Measurements from ENCODE around the gene DISC1. TPM values are rescaled to one million over a fixed set of nuclear protein-coding genes. Genes with fewer than 3 reads are reported as not detected.

Gene DISC1
- total and polyA plus RNA-seq, 2 of the 13 experiments (the other 11 are each of a cell fraction or from before 2014, with no cell fraction given) = 4.2 to 4.6 TPM

- H3K9me3 ChIP-seq (ENCODE audit: low read length) = peaks cover 4% of the 10 kb centered on the region; the same call in 1 of the 2 replicates
- POLR2A ChIA-PET = no interaction called here
- H3K36me3 ChIP-seq (replicated peaks in 1 of 2; ENCODE audit: control insufficient read depth in 1 of 2, insufficient read depth in 2 of 2, low read length in 2 of 2) = no peaks in the 10 kb centered on the region
- CTCF ChIA-PET (ENCODE audit: low intra/inter-chr PET ratio, low total read pairs) = no interaction called here
- DNase-seq (ENCODE audit: low spot score) (no peak), ATAC-seq (no peak), FAIRE-seq (no peak)
- H3K4me3 ChIP-seq (replicated peaks in 1 of 3; ENCODE audit: insufficient read depth in 1 of 3, low read depth in 2 of 3, low read length in 3 of 3) = no peak overlapping the region
- no TSS peak for BruUV-seq (replicated peaks)
- no peak overlapping the region for H3K27ac ChIP-seq (ENCODE audit: extremely low read length, insufficient read depth, low read length)
- intact Hi-C loops (cut with micrococcal nuclease; ENCODE audit: unreplicated experiment) (no loop called here), in situ Hi-C loops (cut with HindIII; ENCODE audit: extremely low pct_ligation_motif_present, low pct_unique_long_range_greater_than_20kb) (no loop called here)
- H3K4me2 ChIP-seq (ENCODE audit: low read depth, low read length) = no peak overlapping the region
- H4K20me1 ChIP-seq (ENCODE audit: insufficient read depth, low read length) = no peaks in the 10 kb centered on the region
- H3K4me1 ChIP-seq (ENCODE audit: insufficient read depth, low read length) = no peaks in the 10 kb centered on the region
- no peaks in the 10 kb centered on the region for H3K27me3 ChIP-seq (ENCODE audit: control insufficient read depth in 1 of 2, insufficient read depth in 2 of 2, low read length in 2 of 2)
- WGBS (ENCODE audit: low lambda C conversion rate) = 79% methylated on average over 5 of the region's 5 CpGs
- H2AFZ ChIP-seq (ENCODE audit: low read length) = no peak overlapping the region
- H3K79me2 ChIP-seq (ENCODE audit: insufficient read depth, low read length) = no peaks in the 10 kb centered on the region
- no peak overlapping the region for H3K9ac ChIP-seq (ENCODE audit: insufficient read depth, low read depth, low read length)
- no peak for TF ChIP-seq CHD4 (IDR thresholded peaks at IDR 0.05; ENCODE audit: borderline replicate concordance, low read length)
- TF ChIP-seq ZNF136 (CRISPR knock-in tag; IDR thresholded peaks at IDR 0.05; ENCODE audit: low read depth) = no peak
- TF ChIP-seq RBM22 (optimal IDR thresholded peaks at IDR 0.05; ENCODE audit: low read length) = no peak
- TF ChIP-seq ELF4 (CRISPR knock-in tag; IDR thresholded peaks at IDR 0.05; ENCODE audit: borderline replicate concordance) = no peak
- TF ChIP-seq SOX6 (IDR thresholded peaks at IDR 0.05) = no peak
- TF ChIP-seq SOX6 (CRISPR knock-in tag; IDR thresholded peaks at IDR 0.05) = no peak
- TF ChIP-seq NCOA5 (CRISPR knock-in tag; IDR thresholded peaks at IDR 0.05) = no peak
- TF ChIP-seq ZNF18 (CRISPR knock-in tag; IDR thresholded peaks at IDR 0.05; ENCODE audit: insufficient replicate concordance) = no peak
- TF ChIP-seq NPAS2 (CRISPR knock-in tag; IDR thresholded peaks at IDR 0.05; ENCODE audit: borderline replicate concordance) = no peak
- TF ChIP-seq, protein P1, sequence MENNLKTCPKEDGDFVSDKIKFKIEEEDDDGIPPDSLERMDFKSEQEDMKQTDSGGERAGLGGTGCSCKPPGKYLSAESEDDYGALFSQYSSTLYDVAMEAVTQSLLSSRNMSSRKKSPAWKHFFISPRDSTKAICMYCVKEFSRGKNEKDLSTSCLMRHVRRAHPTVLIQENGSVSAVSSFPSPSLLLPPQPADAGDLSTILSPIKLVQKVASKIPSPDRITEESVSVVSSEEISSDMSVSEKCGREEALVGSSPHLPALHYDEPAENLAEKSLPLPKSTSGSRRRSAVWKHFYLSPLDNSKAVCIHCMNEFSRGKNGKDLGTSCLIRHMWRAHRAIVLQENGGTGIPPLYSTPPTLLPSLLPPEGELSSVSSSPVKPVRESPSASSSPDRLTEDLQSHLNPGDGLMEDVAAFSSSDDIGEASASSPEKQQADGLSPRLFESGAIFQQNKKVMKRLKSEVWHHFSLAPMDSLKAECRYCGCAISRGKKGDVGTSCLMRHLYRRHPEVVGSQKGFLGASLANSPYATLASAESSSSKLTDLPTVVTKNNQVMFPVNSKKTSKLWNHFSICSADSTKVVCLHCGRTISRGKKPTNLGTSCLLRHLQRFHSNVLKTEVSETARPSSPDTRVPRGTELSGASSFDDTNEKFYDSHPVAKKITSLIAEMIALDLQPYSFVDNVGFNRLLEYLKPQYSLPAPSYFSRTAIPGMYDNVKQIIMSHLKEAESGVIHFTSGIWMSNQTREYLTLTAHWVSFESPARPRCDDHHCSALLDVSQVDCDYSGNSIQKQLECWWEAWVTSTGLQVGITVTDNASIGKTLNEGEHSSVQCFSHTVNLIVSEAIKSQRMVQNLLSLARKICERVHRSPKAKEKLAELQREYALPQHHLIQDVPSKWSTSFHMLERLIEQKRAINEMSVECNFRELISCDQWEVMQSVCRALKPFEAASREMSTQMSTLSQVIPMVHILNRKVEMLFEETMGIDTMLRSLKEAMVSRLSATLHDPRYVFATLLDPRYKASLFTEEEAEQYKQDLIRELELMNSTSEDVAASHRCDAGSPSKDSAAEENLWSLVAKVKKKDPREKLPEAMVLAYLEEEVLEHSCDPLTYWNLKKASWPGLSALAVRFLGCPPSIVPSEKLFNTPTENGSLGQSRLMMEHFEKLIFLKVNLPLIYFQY (CRISPR knock-in tag; IDR thresholded peaks at IDR 0.05; ENCODE audit: borderline replicate concordance) = no peak
- no peak for TF ChIP-seq SOX5 (CRISPR knock-in tag; IDR thresholded peaks at IDR 0.05; ENCODE audit: borderline replicate concordance)
- TF ChIP-seq, protein P2, sequence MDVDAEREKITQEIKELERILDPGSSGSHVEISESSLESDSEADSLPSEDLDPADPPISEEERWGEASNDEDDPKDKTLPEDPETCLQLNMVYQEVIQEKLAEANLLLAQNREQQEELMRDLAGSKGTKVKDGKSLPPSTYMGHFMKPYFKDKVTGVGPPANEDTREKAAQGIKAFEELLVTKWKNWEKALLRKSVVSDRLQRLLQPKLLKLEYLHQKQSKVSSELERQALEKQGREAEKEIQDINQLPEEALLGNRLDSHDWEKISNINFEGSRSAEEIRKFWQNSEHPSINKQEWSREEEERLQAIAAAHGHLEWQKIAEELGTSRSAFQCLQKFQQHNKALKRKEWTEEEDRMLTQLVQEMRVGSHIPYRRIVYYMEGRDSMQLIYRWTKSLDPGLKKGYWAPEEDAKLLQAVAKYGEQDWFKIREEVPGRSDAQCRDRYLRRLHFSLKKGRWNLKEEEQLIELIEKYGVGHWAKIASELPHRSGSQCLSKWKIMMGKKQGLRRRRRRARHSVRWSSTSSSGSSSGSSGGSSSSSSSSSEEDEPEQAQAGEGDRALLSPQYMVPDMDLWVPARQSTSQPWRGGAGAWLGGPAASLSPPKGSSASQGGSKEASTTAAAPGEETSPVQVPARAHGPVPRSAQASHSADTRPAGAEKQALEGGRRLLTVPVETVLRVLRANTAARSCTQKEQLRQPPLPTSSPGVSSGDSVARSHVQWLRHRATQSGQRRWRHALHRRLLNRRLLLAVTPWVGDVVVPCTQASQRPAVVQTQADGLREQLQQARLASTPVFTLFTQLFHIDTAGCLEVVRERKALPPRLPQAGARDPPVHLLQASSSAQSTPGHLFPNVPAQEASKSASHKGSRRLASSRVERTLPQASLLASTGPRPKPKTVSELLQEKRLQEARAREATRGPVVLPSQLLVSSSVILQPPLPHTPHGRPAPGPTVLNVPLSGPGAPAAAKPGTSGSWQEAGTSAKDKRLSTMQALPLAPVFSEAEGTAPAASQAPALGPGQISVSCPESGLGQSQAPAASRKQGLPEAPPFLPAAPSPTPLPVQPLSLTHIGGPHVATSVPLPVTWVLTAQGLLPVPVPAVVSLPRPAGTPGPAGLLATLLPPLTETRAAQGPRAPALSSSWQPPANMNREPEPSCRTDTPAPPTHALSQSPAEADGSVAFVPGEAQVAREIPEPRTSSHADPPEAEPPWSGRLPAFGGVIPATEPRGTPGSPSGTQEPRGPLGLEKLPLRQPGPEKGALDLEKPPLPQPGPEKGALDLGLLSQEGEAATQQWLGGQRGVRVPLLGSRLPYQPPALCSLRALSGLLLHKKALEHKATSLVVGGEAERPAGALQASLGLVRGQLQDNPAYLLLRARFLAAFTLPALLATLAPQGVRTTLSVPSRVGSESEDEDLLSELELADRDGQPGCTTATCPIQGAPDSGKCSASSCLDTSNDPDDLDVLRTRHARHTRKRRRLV (CRISPR knock-in tag; IDR thresholded peaks at IDR 0.05) = no peak
- no peak for TF ChIP-seq SYNCRIP (IDR thresholded peaks at IDR 0.05; ENCODE audit: insufficient read depth, low read depth, low read length)
- no peak for TF ChIP-seq DR1 (CRISPR knock-in tag; IDR thresholded peaks at IDR 0.05)
Observed at GRCh38 chr1:231973830-231974229, 347.2 kb downstream of the DISC1 start.
